Heart left ventricle (tissue), 13 donors: ENCODE results near the gene GRIP1.

Experiments
- CTCF ChIP-seq, 12 donors: fragments of 200-600 bp; sonication (generic) in 4 of 12; IDR thresholded peaks; one replicate each; pipeline versions ENCODE4 v1.5.0 to v1.8.0; 2018 to 2022; ENCODE audit warnings: antibody characterized with exemption in 12 of 12, mild to moderate bottlenecking in 5 of 12
- POLR2A ChIP-seq, 2 donors: fragments of 450-650 bp; IDR thresholded peaks; one replicate each; pipeline ENCODE4 v1.6.1; 2017; ENCODE audit warnings: antibody characterized with exemption in 2 of 2, mild to moderate bottlenecking in 2 of 2, moderate library complexity in 2 of 2
- donor health status: ischemic (EF 13 %, LVEDD 7.1; RV severe dilation, severe dysfunction).
- donor health status: DM: no; HTN: yes; CAD: no.
- donor health status: DM: no; HTN: no; CAD: no.
- donor health status: ischemic (EF 25% LVEDD 6.9; RV normal size, moderate dysfunction).
- donor health status: ischemic (EF 25% LVEDD 5.7; RV mildly dilated, moderate dysfunction).
- donor health status: ischemic (EF 35%, LVEDD 5.7; RV mildly dilated, moderate dysfunction).
- donor health status: nonischemic (EF 11% LVEDD 7.7; RV severe dilation, severe dysfunction).
- donor health status: DM: yes; HTN: yes; CAD: no.
- donor health status: PGD.
- donor health status: ischemic (EF 29% LVEDD 5.4; RV normal size, mild dysfunction).
- donor health status: nonischemic (EF 23%, LVEDD 6.1; RV moderate dilation, normal function).

DNA sequence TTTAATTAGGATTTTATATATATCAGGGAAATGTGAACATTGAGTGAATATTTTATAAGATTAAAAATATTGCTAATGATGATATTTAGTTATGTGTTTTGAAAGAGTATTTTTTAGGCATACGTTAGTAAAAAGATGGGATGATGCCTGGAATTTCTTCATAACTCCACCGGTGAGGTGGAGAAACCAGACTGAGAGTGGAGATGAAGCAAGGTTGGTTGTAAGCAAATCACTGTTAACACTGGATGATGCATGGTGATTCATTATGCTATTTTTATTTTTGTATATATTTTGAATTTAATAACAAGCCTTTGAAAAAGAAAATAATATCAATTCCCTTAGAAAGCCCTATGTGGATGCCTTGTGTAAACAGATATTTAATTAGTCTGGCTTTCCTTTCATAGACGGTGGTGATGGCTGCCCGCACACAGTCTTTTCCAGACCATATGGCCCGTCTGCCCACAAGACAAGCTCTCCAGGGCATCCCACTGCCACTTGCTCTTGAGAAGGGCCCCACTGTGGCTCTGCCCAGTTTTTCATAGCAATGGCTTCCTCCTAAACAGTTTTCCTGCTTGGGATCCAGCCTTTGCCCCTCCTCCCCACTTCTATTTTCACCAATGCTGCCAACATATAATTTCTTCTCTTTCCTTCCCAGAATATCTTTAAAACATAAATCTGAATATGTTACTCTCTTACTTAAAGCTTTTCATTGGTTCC lies 281.1 kb downstream of the GRIP1 start:
- TF ChIP-seq CTCF (IDR thresholded peaks at IDR 0.05): no peak
- TF ChIP-seq POLR2A (IDR thresholded peaks at IDR 0.05): no peak
